ENCODE results near the gene EXOC3.

Gene EXOC3

DNA sequence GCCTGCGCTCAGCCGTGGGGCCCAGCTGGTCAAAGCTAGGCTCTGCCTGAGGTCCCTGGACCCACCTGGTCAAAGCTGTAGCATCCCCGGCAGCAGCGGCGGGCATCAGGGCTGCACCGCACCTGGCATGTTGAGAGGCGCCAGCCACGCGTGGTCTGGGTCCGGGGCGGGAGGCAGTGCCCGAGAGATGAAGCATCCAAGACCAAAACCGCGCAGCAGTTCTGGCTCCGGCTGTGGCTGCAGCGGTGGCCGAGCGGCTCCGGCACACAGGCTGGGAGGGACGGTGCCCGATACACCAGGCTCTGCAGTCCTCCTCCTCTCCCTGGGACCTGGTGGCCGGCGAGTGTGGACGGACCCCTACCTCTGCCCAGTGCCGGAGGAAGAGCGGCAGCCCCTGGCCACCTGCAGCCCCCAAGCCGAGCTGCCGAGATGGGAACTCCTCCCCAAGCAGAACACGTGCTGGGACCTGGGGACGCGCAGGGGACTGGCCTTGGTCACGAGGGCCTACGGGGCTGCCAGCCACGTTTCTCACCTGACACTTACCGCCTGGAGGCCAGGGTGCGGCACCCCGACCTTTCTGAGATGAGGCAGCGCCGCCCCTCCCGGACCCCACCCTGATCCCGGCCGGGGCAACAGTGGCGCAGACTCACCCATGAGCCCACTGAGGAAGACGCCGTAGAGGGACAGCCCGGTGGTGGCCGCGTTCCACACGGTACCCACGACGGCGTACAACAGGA is 48.3 kb downstream of the EXOC3 start:
- H3K36me3 ChIP-seq (ENCODE audit: low read depth): no peaks in the 10 kb centered on the region
- no peak for TF ChIP-seq CTCF (IDR thresholded peaks at IDR 0.05; ENCODE audit: poor library complexity, severe bottlenecking)
- ATAC-seq (ENCODE audit: low read depth): no peak

GRCh38 chr5:491856-492155 is 48.8 kb downstream of the EXOC3 start:
- no peaks in the 10 kb centered on the region for H3K9me3 ChIP-seq (ENCODE audit: severe bottlenecking)
- ATAC-seq (ENCODE audit: low read depth) (no peak), DNase-seq (ENCODE audit: low spot score) (no peak)
- no peak overlapping the region for H3K4me3 ChIP-seq (ENCODE audit: severe bottlenecking)
- no peaks in the 10 kb centered on the region for H3K4me1 ChIP-seq (ENCODE audit: insufficient read depth, poor library complexity, severe bottlenecking)
- no peak for TF ChIP-seq CTCF (IDR thresholded peaks at IDR 0.05; ENCODE audit: poor library complexity, severe bottlenecking)
- H3K27ac ChIP-seq (ENCODE audit: poor library complexity, severe bottlenecking): no peak overlapping the region
- no peaks in the 10 kb centered on the region for H3K36me3 ChIP-seq (ENCODE audit: low read depth)
- peaks cover 41% of the 10 kb centered on the region for H3K27me3 ChIP-seq (ENCODE audit: insufficient read depth, poor library complexity, severe bottlenecking)

More for the DNA sequence above, 48.3 kb downstream of the EXOC3 start:
- peaks cover 36% of the 10 kb centered on the region for H3K27me3 ChIP-seq (ENCODE audit: insufficient read depth, poor library complexity, severe bottlenecking)
- no peaks in the 10 kb centered on the region for H3K9me3 ChIP-seq (ENCODE audit: severe bottlenecking)
- no peak for DNase-seq (ENCODE audit: low spot score)
- H3K4me3 ChIP-seq (ENCODE audit: severe bottlenecking): no peak overlapping the region
- H3K27ac ChIP-seq (ENCODE audit: poor library complexity, severe bottlenecking): no peak overlapping the region
- no peaks in the 10 kb centered on the region for H3K4me1 ChIP-seq (ENCODE audit: insufficient read depth, poor library complexity, severe bottlenecking)

- Histone ChIP-seq H3K9me3 (ENCODE audit: severe bottlenecking) (no peaks in the 10 kb centered on the region), H3K4me1 (ENCODE audit: insufficient read depth, poor library complexity, severe bottlenecking) (no peaks in the 10 kb centered on the region), H3K4me3 (ENCODE audit: severe bottlenecking) (no peak overlapping the region), H3K27ac (ENCODE audit: poor library complexity, severe bottlenecking) (no peak overlapping the region), H3K36me3 (ENCODE audit: low read depth) (no peaks in the 10 kb centered on the region), H3K27me3 (ENCODE audit: insufficient read depth, poor library complexity, severe bottlenecking) (peaks cover 47% of the 10 kb centered on the region)
- no peak for TF ChIP-seq CTCF (IDR thresholded peaks at IDR 0.05; ENCODE audit: poor library complexity, severe bottlenecking)
- DNase-seq (ENCODE audit: low spot score) (no peak), ATAC-seq (ENCODE audit: low read depth) (no peak)
Measured at GRCh38 chr5:492314-492893, 49.4 kb downstream of the EXOC3 start.

GRCh38 chr5:493119-493701 is 50.2 kb downstream of the EXOC3 start:
- DNase-seq (ENCODE audit: low spot score): no peak
- Histone ChIP-seq H3K4me3 (ENCODE audit: severe bottlenecking) (no peak overlapping the region), H3K9me3 (ENCODE audit: severe bottlenecking) (no peaks in the 10 kb centered on the region), H3K4me1 (ENCODE audit: insufficient read depth, poor library complexity, severe bottlenecking) (no peaks in the 10 kb centered on the region), H3K27ac (ENCODE audit: poor library complexity, severe bottlenecking) (no peak overlapping the region), H3K27me3 (ENCODE audit: insufficient read depth, poor library complexity, severe bottlenecking) (peaks cover 53% of the 10 kb centered on the region), H3K36me3 (ENCODE audit: low read depth) (no peaks in the 10 kb centered on the region)
- no peak for TF ChIP-seq CTCF (IDR thresholded peaks at IDR 0.05; ENCODE audit: poor library complexity, severe bottlenecking)
- ATAC-seq (ENCODE audit: low read depth): peak; percentile 15; the same call in 1 of the 3 replicates

DNA sequence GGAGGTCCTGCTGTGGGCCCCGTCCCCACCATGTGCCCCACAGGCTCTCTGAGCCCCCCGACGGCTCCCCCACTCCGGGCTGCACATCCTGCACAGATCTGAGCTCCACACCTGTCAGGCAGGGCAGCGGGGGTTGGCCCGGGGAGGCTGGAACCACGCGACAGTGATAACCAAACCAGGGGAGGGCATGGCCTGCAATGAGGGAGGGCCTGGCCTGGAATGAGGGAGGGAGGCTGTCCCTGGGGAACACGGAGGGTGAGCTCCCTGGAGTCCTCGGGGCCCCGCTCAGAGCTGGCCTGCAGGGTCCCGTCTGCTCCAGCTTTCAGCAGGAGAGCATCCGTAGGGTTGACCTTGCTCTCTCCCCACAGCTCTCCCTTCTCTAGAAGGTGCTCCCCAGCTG is 50.8 kb downstream of the EXOC3 start:
- no peaks in the 10 kb centered on the region for H3K4me1 ChIP-seq (ENCODE audit: insufficient read depth, poor library complexity, severe bottlenecking)
- no peak overlapping the region for H3K4me3 ChIP-seq (ENCODE audit: severe bottlenecking)
- peaks cover 58% of the 10 kb centered on the region for H3K27me3 ChIP-seq (ENCODE audit: insufficient read depth, poor library complexity, severe bottlenecking)
- DNase-seq (ENCODE audit: low spot score): no peak
- no peak overlapping the region for H3K27ac ChIP-seq (ENCODE audit: poor library complexity, severe bottlenecking)
- no peak for TF ChIP-seq CTCF (IDR thresholded peaks at IDR 0.05; ENCODE audit: poor library complexity, severe bottlenecking)
- H3K9me3 ChIP-seq (ENCODE audit: severe bottlenecking): no peaks in the 10 kb centered on the region
- 0 out of 3 replicates have a peak, but pooled peaks have one; percentile 4 for ATAC-seq (ENCODE audit: low read depth)
- H3K36me3 ChIP-seq (ENCODE audit: low read depth): no peaks in the 10 kb centered on the region
